HG03135 (cell line): ENCODE measurements around the gene SCO2.

Experiments used
- ATAC-seq: cut with Tn5 transposase; IDR thresholded peaks from one replicate; pipeline ENCODE4 v1.9.1; 2021; ENCODE audit warnings: mild to moderate bottlenecking, moderate library complexity; ENCODE audit not compliant: unreplicated experiment

The SCO2 gene

GRCh38 chr22:50525104-50525857, at the start of gene SCO2:
Gene SCO2, minus strand, starts transcription at chr22:50525598. Its CDS starts 1,187 bp downstream, at chr22:50524411.
- peak; percentile 38 for ATAC-seq

GRCh38 chr22:50574383-50574755, 49.0 kb upstream of the SCO2 start:
- no peak for ATAC-seq

GRCh38 chr22:50573491-50574382, 48.3 kb upstream of the SCO2 start:
- ATAC-seq: no peak

- no peak for ATAC-seq
Measured at GRCh38 chr22:50572965-50573364, 47.6 kb upstream of the SCO2 start.

GRCh38 chr22:50571264-50572175, 46.1 kb upstream of the SCO2 start:
- ATAC-seq: no peak

- ATAC-seq: no peak
Measured at GRCh38 chr22:50570861-50571260, 45.5 kb upstream of the SCO2 start.

- ATAC-seq: no peak
Measured at GRCh38 chr22:50569896-50570535, 44.6 kb upstream of the SCO2 start.

- ATAC-seq: no peak
Measured at GRCh38 chr22:50569041-50569459, 43.7 kb upstream of the SCO2 start.

GRCh38 chr22:50568626-50569025, 43.2 kb upstream of the SCO2 start:
- no peak for ATAC-seq

GRCh38 chr22:50567721-50568252, 42.4 kb upstream of the SCO2 start:
- no peak for ATAC-seq

- ATAC-seq: no peak
Measured at GRCh38 chr22:50564289-50564688, 38.9 kb upstream of the SCO2 start.

- ATAC-seq: no peak
Measured at GRCh38 chr22:50563413-50564160, 38.2 kb upstream of the SCO2 start.

- peak; percentile 90 for ATAC-seq
Measured at GRCh38 chr22:50562523-50563412, 37.4 kb upstream of the SCO2 start, which contains the start of gene SYCE3. Gene SYCE3, minus strand, starts transcription at chr22:50562919. Its CDS starts 6,514 bp downstream, at chr22:50556405.

GRCh38 chr22:50561401-50562358, 36.3 kb upstream of the SCO2 start:
- ATAC-seq: no peak

- no peak for ATAC-seq
Measured at GRCh38 chr22:50560034-50560433, 34.6 kb upstream of the SCO2 start.

- no peak for ATAC-seq
Measured at GRCh38 chr22:50556703-50557102, 31.3 kb upstream of the SCO2 start.

- ATAC-seq: no peak
Measured at GRCh38 chr22:50553310-50553709, 27.9 kb upstream of the SCO2 start.
